ENCODE measurements around the gene C1orf226. TPM values are rescaled to one million over a fixed set of nuclear protein-coding genes. Genes with fewer than 3 reads are reported as not detected.

C1orf226 gene
- total RNA-seq, 1 experiment from 2014 or later = 7.7 TPM

- no TSS peak for BruUV-seq (replicated peaks)
Observed at GRCh38 chr1:162369571-162369970, 12.0 kb upstream of the C1orf226 start.

More at GRCh38 chr1:162369571-162369970, 12.0 kb upstream of the C1orf226 start:
- H3K79me2 ChIP-seq (ENCODE audit: insufficient read depth, low read length) = no peaks in the 10 kb centered on the region
- no peaks in the 10 kb centered on the region for H3K9me3 ChIP-seq (ENCODE audit: control insufficient read depth in 1 of 2, insufficient read depth in 1 of 2, low read depth in 1 of 2, low read length in 2 of 2)
- ChIA-PET RAD21 (ENCODE audit: low non-redundant PET in 1 of 2, low total read pairs in 2 of 2, uncharacterized antibody in 2 of 2, unreplicated experiment in 2 of 2) (no interaction called here), CTCF (no interaction called here), POLR2A (no interaction called here)
- no peak overlapping the region for H3K9ac ChIP-seq (ENCODE audit: low read length)
- ATAC-seq = no peak
- intact Hi-C loops (cut with micrococcal nuclease) = no loop called here
- H4K20me1 ChIP-seq (ENCODE audit: insufficient read depth) = no peaks in the 10 kb centered on the region
- no peak for TF ChIP-seq CBX3 (IDR thresholded peaks at IDR 0.05; ENCODE audit: low read depth)
- TF ChIP-seq ELF1 (IDR thresholded peaks at IDR 0.05; ENCODE audit: borderline replicate concordance, low read depth) = no peak
- TF ChIP-seq ZNF274 (IDR thresholded peaks at IDR 0.05; ENCODE audit: low read depth, low read length) = no peak
- no peak for TF ChIP-seq YY1 (IDR thresholded peaks at IDR 0.05; ENCODE audit: extremely low read depth, insufficient replicate concordance, low read depth, low read length)
- TF ChIP-seq ZBTB33 (IDR thresholded peaks at IDR 0.05; ENCODE audit: extremely low read depth, insufficient replicate concordance, low read length) = no peak
- no peak for TF ChIP-seq EGR1 (IDR thresholded peaks at IDR 0.05; ENCODE audit: low read depth)
- TF ChIP-seq ZFX (IDR thresholded peaks at IDR 0.05) = no peak
- TF ChIP-seq, protein P1, sequence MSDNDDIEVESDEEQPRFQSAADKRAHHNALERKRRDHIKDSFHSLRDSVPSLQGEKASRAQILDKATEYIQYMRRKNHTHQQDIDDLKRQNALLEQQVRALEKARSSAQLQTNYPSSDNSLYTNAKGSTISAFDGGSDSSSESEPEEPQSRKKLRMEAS (IDR thresholded peaks at IDR 0.05) = no peak
- TF ChIP-seq RAD21 (IDR thresholded peaks at IDR 0.05; ENCODE audit: low read depth) = no peak
- no peak for TF ChIP-seq CTCF (IDR thresholded peaks at IDR 0.05 in 2 of 3, conservative IDR thresholded peaks at IDR 0.05 in 1 of 3; ENCODE audit: borderline replicate concordance in 1 of 3, insufficient read depth in 1 of 3, low read depth in 2 of 3, low read length in 2 of 3)
- no peak for TF ChIP-seq JUND (IDR thresholded peaks at IDR 0.05)
- no peak for TF ChIP-seq SIN3A (IDR thresholded peaks at IDR 0.05; ENCODE audit: low read depth)
- no peak for TF ChIP-seq POLR2AphosphoS5 (IDR thresholded peaks at IDR 0.05; ENCODE audit: low read depth, low read length)
- no peak for TF ChIP-seq EZH2 (IDR thresholded peaks at IDR 0.05)
- TF ChIP-seq REST (IDR thresholded peaks at IDR 0.05; ENCODE audit: low read depth) = no peak
- peaks cover 13 to 32% of the 10 kb centered on the region in 2 experiments for H3K4me1 ChIP-seq (ENCODE audit: control insufficient read depth in 1 of 2, insufficient read depth in 2 of 2, low read length in 2 of 2)
- no peak overlapping the region for H3K27ac ChIP-seq (ENCODE audit: low read depth, low read length)
- no peak overlapping the region for H3K4me2 ChIP-seq (ENCODE audit: low read length)
- no peak overlapping the region for H3K4me3 ChIP-seq (replicated peaks in 1 of 2; ENCODE audit: low read depth in 1 of 2, low read length in 2 of 2)
- no peaks in the 10 kb centered on the region for H3K9me2 ChIP-seq (ENCODE audit: insufficient read depth)
- no peak overlapping the region for H2AFZ ChIP-seq (ENCODE audit: low read depth, low read length, poor library complexity, severe bottlenecking)
- H3K36me3 ChIP-seq (ENCODE audit: control insufficient read depth in 1 of 2, insufficient read depth in 2 of 2, low read length in 2 of 2) = peaks cover 0 to 3% of the 10 kb centered on the region in 2 experiments; a peak in 1 of 4 replicates
- no peak for DNase-seq (ENCODE audit: low read depth, low spot score)
- H3K27me3 ChIP-seq (ENCODE audit: insufficient read depth, low read length) = no peaks in the 10 kb centered on the region

All from HCT116 (cell line).